ENCODE results near the gene CCNK.

CCNK gene

DNA sequence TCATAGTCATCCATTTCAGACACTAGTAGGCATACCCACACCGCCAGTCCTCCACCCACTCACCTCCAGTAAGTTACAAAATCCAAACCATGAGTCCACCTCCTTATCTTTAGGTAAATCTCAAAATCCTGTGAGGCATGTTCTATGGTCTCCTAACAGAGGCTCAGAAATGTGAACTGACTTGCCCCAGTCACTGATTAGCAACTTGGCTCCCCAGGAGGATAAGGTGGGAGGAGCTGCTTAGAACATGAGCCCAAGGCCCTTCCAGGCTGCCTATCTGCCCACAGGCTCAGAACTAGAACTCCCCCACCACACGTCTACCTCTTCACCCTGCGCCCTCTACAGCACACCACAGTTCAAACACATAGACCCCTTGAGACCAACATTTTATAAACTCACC, 20.4 kb upstream of the CCNK start:
- Histone ChIP-seq H2AFZ (ENCODE audit: low read depth, low read length) (no peak overlapping the region), H3K9me3 (ENCODE audit: insufficient read depth, low read length, severe bottlenecking) (no peaks in the 10 kb centered on the region), H3K4me3 (ENCODE audit: low read depth in 1 of 2, low read length in 2 of 2) (no peak overlapping the region), H3K4me1 (ENCODE audit: insufficient read depth, low read length) (no peaks in the 10 kb centered on the region), H3K79me2 (ENCODE audit: insufficient read depth, low read length) (peaks cover 17% of the 10 kb centered on the region; the same call in 1 of the 2 replicates), H3K36me3 (ENCODE audit: insufficient read depth, low read length) (peaks cover 87% of the 10 kb centered on the region), H3K9ac (ENCODE audit: low read depth, low read length) (no peak overlapping the region), H3K4me2 (ENCODE audit: insufficient read depth, low read length) (no peak overlapping the region), H4K20me1 (ENCODE audit: insufficient read depth, low read length) (peaks cover 14% of the 10 kb centered on the region; the same call in 1 of the 2 replicates), H3K27me3 (ENCODE audit: insufficient read depth, low read length, poor library complexity) (no peaks in the 10 kb centered on the region), H3K27ac (ENCODE audit: low read length) (no peak overlapping the region)
- no peak for DNase-seq
- ATAC-seq (ENCODE audit: insufficient read depth, low read depth): no peak
- TF ChIP-seq, protein P1, sequence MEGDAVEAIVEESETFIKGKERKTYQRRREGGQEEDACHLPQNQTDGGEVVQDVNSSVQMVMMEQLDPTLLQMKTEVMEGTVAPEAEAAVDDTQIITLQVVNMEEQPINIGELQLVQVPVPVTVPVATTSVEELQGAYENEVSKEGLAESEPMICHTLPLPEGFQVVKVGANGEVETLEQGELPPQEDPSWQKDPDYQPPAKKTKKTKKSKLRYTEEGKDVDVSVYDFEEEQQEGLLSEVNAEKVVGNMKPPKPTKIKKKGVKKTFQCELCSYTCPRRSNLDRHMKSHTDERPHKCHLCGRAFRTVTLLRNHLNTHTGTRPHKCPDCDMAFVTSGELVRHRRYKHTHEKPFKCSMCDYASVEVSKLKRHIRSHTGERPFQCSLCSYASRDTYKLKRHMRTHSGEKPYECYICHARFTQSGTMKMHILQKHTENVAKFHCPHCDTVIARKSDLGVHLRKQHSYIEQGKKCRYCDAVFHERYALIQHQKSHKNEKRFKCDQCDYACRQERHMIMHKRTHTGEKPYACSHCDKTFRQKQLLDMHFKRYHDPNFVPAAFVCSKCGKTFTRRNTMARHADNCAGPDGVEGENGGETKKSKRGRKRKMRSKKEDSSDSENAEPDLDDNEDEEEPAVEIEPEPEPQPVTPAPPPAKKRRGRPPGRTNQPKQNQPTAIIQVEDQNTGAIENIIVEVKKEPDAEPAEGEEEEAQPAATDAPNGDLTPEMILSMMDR (IDR thresholded peaks at IDR 0.05; ENCODE audit: borderline replicate concordance, extremely low read depth, low read length, poor library complexity, severe bottlenecking): no peak
- no peak for TF ChIP-seq EZH2 (IDR thresholded peaks at IDR 0.05; ENCODE audit: borderline replicate concordance, low read depth, low read length, severe bottlenecking)

DNA sequence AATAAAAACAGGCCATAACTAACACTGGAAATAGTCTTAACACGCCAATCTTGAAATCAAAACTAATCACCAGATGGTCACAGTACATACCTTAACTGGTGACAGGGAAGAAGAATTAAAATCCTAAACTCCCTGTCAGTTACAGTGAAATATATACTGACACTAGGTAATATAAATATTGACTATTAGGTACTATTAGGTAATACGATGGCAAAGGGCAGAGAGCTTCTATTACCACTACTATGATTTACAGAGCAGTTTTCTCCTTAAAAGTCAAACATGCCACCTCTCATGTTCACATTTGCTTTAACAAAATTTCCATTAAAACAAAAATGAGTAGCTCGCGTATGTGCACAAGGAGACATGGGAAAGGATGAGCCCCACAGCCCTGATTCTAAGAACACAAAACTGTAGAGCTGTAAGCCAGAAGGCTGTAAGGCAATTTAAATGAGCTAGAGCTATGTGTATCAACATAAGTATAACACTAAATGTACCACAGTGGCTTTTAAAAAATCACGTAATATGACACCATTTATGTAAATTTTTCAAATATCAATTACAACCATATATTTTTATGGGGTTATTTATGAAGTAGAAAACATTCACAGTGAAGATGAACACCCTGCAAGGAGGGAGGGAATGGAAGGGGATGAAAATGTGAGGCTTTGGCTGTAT, 19.7 kb upstream of the CCNK start:
- Histone ChIP-seq H3K4me1 (ENCODE audit: insufficient read depth, low read length) (no peaks in the 10 kb centered on the region), H3K9ac (ENCODE audit: low read depth, low read length) (no peak overlapping the region), H3K27me3 (ENCODE audit: insufficient read depth, low read length, poor library complexity) (no peaks in the 10 kb centered on the region), H3K4me3 (ENCODE audit: low read depth in 1 of 2, low read length in 2 of 2) (no peak overlapping the region), H3K79me2 (ENCODE audit: insufficient read depth, low read length) (peaks cover 25% of the 10 kb centered on the region), H3K9me3 (ENCODE audit: insufficient read depth, low read length, severe bottlenecking) (no peaks in the 10 kb centered on the region), H3K27ac (ENCODE audit: low read length) (no peak overlapping the region), H3K36me3 (ENCODE audit: insufficient read depth, low read length) (peaks cover 81% of the 10 kb centered on the region), H4K20me1 (ENCODE audit: insufficient read depth, low read length) (peaks cover 20% of the 10 kb centered on the region; the same call in 1 of the 2 replicates), H3K4me2 (ENCODE audit: insufficient read depth, low read length) (no peak overlapping the region), H2AFZ (ENCODE audit: low read depth, low read length) (no peak overlapping the region)
- no peak for DNase-seq
- ATAC-seq (ENCODE audit: insufficient read depth, low read depth): no peak
- TF ChIP-seq, protein P1 (IDR thresholded peaks at IDR 0.05; ENCODE audit: borderline replicate concordance, extremely low read depth, low read length, poor library complexity, severe bottlenecking): no peak
- no peak for TF ChIP-seq EZH2 (IDR thresholded peaks at IDR 0.05; ENCODE audit: borderline replicate concordance, low read depth, low read length, severe bottlenecking)

DNA sequence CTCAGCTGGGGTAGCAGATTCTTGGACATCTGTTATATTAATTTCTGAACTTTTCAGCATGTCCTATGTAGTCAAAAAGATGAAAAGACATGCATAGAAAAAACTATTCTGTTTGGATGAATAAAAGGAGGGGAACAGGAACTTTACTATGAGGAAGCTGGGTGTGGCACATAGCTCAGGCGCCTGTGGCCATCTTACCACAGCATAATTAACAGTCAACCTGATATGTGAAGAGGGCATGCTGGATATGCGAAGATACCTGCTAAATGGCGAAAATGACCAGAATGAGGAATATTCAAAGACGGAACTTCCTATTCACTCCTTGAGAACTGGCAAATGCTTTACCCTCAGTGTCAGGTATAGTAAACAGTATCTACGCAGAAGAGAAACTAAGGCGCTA, 19.0 kb upstream of the CCNK start:
- no peak for ATAC-seq (ENCODE audit: insufficient read depth, low read depth)
- peaks cover 31% of the 10 kb centered on the region for H3K79me2 ChIP-seq (ENCODE audit: insufficient read depth, low read length)
- TF ChIP-seq, protein P1 (IDR thresholded peaks at IDR 0.05; ENCODE audit: borderline replicate concordance, extremely low read depth, low read length, poor library complexity, severe bottlenecking): no peak
- no peak for TF ChIP-seq EZH2 (IDR thresholded peaks at IDR 0.05; ENCODE audit: borderline replicate concordance, low read depth, low read length, severe bottlenecking)
- no peak overlapping the region for H3K27ac ChIP-seq (ENCODE audit: low read length)
- no peaks in the 10 kb centered on the region for H3K27me3 ChIP-seq (ENCODE audit: insufficient read depth, low read length, poor library complexity)
- H2AFZ ChIP-seq (ENCODE audit: low read depth, low read length): no peak overlapping the region
- no peak overlapping the region for H3K4me2 ChIP-seq (ENCODE audit: insufficient read depth, low read length)
- no peak overlapping the region for H3K9ac ChIP-seq (ENCODE audit: low read depth, low read length)
- DNase-seq: no peak
- H3K9me3 ChIP-seq (ENCODE audit: insufficient read depth, low read length, severe bottlenecking): no peaks in the 10 kb centered on the region
- peaks cover 26% of the 10 kb centered on the region for H4K20me1 ChIP-seq (ENCODE audit: insufficient read depth, low read length)
- H3K36me3 ChIP-seq (ENCODE audit: insufficient read depth, low read length): peaks cover 74% of the 10 kb centered on the region
- H3K4me1 ChIP-seq (ENCODE audit: insufficient read depth, low read length): no peaks in the 10 kb centered on the region
- no peak overlapping the region for H3K4me3 ChIP-seq (ENCODE audit: low read depth in 1 of 2, low read length in 2 of 2)
